RWPE1 (cell line): ENCODE measurements around the gene ANKMY1.
A peak's percentile ranks its signal among the peaks of the same experiment; 100 is the strongest.

Experiments
- CTCF ChIA-PET: fragments of 350-600 bp; sonication (Branson Sonifier 250); formaldehyde crosslinking; extraction: SDS; loops from one replicate; lab custom pipeline; 2021; lab: Yijun Ruan, JAX
- POLR2A ChIA-PET: fragments of 400-600 bp; formaldehyde crosslinking; extraction: SDS; loops from one replicate; lab custom pipeline; 2020; ENCODE audit warnings: antibody characterized with exemption; ENCODE audit not compliant: low non-redundant PET; lab: Yijun Ruan, JAX
- DNase-seq: peaks from one replicate; pipeline ENCODE4 v3.0.0; 2012; ENCODE audit warnings: low spot score
- H3K27ac ChIP-seq: fragments of 450-650 bp; 2 replicates; pipeline ENCODE4 v1.5.1; 2017
- CTCF ChIP-seq: fragments of 450-650 bp; conservative IDR thresholded peaks from 2 replicates; pipeline ENCODE4 v1.5.1; 2017; ENCODE audit warnings: low read depth, mild to moderate bottlenecking

The ANKMY1 gene

DNA sequence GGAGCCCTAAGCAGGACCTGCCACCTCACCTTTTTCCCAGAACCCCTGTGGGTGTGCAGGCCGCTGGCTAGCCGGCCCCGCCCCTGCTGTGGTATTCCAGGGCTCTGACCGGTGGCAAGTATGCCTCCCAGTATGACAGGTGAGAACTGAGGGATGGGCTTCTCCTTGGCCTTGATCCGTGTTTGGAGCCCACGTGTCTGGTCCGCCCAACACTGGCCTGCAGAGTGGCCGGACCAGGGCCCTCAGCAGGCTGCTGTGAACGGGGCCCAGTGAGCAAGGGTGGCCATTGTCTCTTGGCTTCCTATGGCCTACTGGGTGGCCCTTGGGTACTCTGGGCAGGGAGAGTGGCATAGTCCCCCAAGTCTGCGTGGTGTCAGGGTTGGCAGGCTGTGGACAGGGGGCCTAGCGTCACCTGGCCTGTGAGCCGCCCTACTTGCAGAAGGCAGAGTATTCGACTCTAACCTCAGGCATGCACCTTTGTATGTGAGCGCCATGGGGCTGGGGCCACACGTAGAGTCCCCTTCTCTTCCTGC is 12.3 kb upstream of the ANKMY1 start:
- ChIA-PET POLR2A (no interaction called here), CTCF (interaction anchor here (2.1 kb wide), 1 partner anchor 10 kb away, joined by 5 read pairs; no protein-coding TSS in a partner anchor)
- no peak for DNase-seq
- peak overlapping the region; percentile 98 for H3K27ac ChIP-seq
- no peak for TF ChIP-seq CTCF

DNA sequence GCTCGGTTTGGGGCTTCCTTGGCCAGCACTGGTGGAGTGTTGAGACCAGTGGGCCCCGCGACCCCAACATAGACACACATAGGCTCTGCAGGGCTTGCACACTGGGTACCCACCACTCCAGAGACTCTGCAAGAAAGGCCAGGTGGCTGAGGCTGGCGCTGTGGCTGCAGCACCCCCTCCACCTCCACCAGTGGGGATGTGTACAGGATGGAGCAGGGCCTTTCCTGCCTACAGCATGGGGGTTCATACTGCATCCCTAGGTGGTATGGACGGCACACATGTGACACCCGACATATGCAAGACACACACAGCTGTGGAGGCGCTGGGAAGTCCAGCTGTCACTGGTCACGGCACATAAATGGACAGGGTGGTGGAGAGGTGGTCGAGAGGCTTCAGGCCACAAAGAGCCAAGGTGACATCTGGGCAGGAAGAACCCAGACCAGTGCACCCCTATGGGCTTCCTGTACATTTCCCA is 11.8 kb upstream of the ANKMY1 start:
- POLR2A ChIA-PET = no interaction called here
- CTCF ChIA-PET = interaction anchor here (0.6 to 1.1 kb wide), 3 partner anchors 10 to 426 kb away, joined by 4 to 7 read pairs (median 5); partner anchors contain the start of gene CAPN10
- peak overlapping the region; percentile 98 for H3K27ac ChIP-seq
- TF ChIP-seq CTCF = no peak
- no peak for DNase-seq

- peak overlapping the region; percentile 98 for H3K27ac ChIP-seq
- ChIA-PET CTCF (interaction anchor here (0.5 to 1.1 kb wide), 4 partner anchors 11 to 556 kb away, joined by 4 to 7 read pairs (median 4); partner anchors contain the start of gene CAPN10), POLR2A (interaction anchor here (0.8 kb wide), 1 partner anchor 17 kb away, joined by 4 read pairs; the partner anchor contains the start of gene CAPN10)
- TF ChIP-seq CTCF = no peak
- DNase-seq = no peak
Measured at GRCh38 chr2:240568678-240569522, 11.1 kb upstream of the ANKMY1 start.

- ChIA-PET CTCF (interaction anchor here (0.7 to 1.1 kb wide), 2 partner anchors 12 to 226 kb away, joined by 3 to 7 read pairs; no protein-coding TSS in a partner anchor), POLR2A (no interaction called here)
- TF ChIP-seq CTCF = peak; percentile 32; the same call in 1 of the 2 replicates
- no peak for DNase-seq
- peak within 1 kb of the TSS; percentile 98 for H3K27ac ChIP-seq
Measured at GRCh38 chr2:240567872-240568677, 10.3 kb upstream of the ANKMY1 start, which contains the start of gene RNPEPL1. TSS of gene RNPEPL1 (plus strand) at chr2:240568484. CDS start at chr2:240568587, 103 bp downstream.

GRCh38 chr2:240567137-240567871 is 9.5 kb upstream of the ANKMY1 start:
- POLR2A ChIA-PET = interaction anchor here (2.5 kb wide), 1 partner anchor 19 kb away, joined by 12 read pairs; the partner anchor contains the start of gene CAPN10

More at GRCh38 chr2:240567137-240567871, 9.5 kb upstream of the ANKMY1 start:
- DNase-seq = no peak
- peak overlapping the region; percentile 98 for H3K27ac ChIP-seq
- CTCF ChIA-PET = interaction anchor here (0.5 to 1.7 kb wide), 3 partner anchors 13 to 227 kb away, joined by 3 to 16 read pairs (median 3); no protein-coding TSS in a partner anchor
- no peak for TF ChIP-seq CTCF
